HG02642 (cell line): ENCODE measurements around the gene RYR3.

Experiments
- ATAC-seq: cut with Tn5 transposase; IDR thresholded peaks from one replicate; pipeline ENCODE4 v1.9.1; 2021; ENCODE audit warnings: mild to moderate bottlenecking; ENCODE audit not compliant: unreplicated experiment, poor library complexity

RYR3 gene

DNA sequence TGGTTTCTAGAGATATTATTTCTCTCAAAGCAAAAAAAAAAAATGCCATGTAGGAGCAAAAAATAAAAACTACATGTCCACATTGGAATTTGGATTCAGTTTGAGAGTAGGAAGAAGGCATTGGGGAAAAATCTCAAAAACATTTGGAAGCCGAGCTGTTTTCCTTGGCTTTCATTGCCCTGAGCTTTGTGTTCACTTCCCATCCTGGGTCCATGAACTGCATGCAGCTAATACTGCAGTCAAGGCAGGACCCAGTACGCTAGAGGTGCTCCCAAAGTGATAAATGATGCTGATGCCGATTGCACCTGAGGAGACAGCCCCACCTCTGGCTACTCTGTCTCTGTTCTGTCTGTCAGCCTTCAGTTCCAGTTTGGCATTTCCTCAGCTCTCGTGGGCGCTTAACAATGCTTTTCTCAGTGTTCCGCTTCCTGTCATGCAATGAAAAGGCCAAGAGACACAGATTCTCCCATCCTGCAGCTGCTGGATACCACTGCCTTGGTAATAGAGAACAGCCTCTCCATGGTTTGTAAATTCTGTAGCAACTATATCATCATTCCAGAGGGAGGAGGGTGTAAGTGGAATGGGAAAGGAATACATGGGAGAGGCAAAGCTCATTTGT lies 181.8 kb downstream of the RYR3 start:
- no peak for ATAC-seq

DNA sequence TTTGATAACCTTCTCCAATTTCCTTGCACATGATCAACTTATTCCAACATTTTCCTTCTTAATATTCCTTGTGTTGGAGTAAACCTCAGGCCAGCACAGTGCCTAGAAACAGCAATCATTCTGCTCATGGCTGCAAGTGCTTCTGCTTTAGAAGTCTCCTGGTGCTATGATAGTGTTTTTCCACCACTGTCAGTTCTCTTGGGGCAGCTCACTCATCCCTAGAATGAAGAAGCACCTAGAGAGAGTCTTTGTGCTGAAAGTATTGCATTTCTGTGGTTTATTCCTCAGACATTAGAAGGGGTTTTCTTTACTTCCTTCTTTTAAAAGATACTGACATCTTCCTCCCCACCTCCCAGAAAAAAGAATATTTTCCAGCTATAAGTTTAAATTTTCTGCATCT lies 183.5 kb downstream of the RYR3 start:
- ATAC-seq, result no peak

DNA sequence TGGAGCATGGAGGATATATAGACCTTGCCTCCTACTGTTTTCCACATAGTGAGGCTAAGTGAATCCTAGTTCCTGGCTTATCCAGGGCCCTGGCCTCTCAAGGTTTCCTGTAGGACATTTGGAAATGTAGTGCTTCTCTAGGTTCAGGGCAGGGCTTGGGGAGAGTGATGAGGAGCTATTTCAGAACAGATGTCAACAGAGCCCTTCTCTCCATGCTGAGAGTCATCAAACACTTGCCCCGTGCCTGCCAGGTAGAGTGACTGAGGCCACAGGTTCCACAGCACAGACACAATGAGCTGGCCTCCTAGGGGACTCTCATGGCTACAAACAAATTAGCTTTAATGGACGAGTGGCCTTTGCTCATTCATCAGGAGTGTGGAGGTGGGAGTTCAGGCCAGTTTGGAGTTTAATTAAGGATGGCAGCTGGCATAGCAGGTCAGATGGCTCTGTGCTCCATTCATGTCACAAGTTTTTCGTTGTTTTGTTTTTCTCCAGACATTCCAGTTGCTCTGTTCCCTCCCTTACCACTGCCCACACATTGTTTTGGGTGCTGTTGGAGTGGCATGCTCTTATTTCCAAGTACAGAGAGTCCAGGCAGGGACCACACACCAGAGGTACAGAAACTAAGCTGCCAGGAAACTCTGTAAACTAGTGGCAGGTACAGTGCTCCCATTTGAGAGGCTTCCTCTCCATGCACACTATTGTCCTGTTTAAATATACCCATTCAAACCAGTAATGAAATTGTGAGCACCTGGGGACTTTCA lies 189.8 kb downstream of the RYR3 start:
- no peak for ATAC-seq

DNA sequence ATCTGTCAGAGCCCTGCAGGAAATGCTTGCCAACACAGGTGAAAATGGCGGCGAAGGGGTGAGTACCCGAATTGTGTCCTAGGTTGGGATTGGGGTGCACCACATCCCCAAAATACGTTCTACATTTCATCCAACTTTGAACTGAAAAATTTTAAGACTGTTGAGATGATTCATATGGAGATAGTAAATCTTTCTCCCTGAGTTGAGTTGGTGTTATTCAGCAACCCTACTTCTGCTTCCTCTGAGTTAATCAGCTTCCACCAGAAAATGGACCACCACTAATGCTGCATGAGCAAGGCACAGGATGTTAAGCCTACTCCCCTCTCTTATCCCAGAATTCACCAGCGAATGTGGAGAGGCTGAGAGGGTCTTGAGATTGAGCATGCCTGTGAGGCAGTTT lies 192.9 kb downstream of the RYR3 start:
- no peak for ATAC-seq

DNA sequence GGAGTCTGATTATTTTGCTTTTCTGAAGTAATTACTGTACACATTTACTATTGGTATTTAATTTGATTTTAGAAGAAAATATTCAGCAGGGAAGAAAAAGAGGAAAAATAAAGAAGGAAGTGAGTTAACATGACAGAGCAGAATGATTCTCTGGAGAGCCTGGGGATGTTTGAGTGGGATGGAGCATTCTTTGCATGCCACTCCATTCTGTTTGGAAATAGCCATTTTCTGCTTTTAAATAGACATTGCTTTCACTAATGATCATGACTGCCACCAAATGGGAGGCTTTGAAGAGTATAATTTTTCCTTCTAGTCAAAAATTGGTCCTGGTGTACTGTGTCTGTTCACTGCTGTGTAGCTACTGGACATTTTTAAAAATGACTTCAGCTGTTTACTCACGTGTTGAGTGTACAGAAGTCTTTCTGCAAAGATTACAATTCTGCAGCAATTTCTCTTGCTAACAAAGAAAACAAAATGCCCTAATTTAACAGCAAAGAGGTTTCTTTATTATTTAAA lies 196.1 kb downstream of the RYR3 start:
- ATAC-seq, result no peak

DNA sequence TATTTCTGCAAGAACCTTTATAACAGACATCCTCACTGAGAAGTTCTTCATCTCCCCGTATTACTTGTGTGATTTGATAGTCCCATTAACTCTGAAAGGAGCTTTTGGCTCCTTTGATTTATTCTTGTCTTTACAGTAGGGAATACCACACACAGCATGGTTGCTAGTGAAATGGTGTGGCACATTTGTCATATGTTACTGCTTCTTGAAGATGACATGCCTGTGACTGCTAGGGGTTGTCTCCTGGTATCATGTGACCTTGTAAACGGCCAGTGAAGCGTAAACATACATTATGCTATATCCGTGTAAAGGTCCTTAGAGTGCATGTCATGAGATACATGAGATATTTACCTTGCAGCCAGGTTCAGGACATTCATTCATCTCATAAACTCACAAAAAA lies 197.9 kb downstream of the RYR3 start:
- ATAC-seq, result no peak

DNA sequence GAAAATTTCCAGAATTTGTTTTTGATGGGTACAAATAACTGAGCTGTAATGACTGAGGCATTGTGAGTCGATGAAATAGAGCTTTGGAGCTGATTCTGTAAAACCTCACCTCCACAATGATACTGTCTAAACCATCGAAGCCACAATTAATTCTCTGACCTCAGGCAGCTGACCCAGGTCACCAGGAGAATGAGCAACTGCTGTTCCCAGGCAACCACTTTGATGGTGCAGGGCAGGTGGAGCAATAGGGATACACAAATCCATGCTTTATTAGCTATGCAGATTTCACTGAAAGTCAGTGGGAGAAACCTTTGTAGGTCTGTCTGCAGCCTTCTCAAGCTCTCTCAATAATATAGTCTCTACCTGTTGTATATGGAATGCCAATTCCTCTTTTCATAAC lies 204.4 kb downstream of the RYR3 start:
- no peak for ATAC-seq

DNA sequence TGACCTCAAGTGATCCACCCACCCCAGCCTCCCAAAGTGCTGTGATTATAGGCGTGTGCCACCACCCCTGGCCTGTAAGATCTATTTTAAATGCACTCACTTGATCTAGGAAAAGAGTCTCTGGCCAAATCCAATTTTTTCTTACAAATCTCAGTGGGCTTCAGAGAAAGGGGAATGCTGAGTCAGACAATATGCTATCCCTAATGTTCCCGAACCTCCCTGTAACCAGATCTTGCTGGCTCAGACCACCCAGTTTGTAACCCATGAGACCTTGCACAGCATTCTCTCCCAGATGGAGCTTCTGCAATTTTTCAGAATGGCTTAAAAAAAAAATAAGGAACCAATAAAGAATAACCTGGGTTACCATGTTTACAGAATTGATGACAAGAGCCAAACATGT lies 205.8 kb downstream of the RYR3 start:
- ATAC-seq, result no peak

DNA sequence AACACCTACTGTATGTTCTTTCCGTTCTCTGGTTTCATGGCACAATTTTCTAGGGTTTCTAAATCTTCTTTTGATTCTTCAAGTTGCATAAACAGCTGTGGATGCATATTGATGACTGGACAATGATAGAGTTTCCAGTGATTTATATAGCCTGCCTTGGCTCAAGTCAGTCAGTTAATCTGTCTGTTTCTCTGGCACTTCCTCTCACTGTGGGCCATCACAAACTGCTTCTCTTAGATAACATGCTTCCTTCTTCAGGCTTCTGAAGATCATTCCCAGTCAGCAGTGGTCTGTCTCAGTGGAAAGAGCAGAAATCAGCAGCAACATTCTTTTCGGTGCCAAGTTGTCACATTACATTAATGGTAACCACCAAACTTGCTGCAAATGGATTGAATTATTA lies 207.2 kb downstream of the RYR3 start:
- ATAC-seq, result no peak

DNA sequence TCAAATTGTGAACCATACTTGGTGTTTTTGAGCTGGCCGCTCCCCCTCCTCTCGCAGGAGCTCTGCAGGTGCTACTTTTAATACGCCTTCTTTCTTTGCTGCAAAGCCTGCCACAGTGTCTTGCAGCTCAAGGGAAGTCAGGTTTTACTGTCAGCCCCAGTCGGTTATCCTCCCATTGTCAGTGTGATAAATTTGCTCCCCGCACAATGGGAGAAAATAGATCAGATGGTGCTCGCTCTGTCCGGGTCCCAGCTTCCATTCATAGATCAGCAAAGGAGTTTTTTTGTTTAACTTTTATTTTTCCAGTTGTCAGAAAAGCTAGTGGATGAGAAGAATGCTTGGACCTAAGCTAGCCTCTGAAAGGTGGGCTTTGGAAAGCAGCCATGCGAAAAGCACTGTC lies 207.7 kb downstream of the RYR3 start:
- no peak for ATAC-seq

DNA sequence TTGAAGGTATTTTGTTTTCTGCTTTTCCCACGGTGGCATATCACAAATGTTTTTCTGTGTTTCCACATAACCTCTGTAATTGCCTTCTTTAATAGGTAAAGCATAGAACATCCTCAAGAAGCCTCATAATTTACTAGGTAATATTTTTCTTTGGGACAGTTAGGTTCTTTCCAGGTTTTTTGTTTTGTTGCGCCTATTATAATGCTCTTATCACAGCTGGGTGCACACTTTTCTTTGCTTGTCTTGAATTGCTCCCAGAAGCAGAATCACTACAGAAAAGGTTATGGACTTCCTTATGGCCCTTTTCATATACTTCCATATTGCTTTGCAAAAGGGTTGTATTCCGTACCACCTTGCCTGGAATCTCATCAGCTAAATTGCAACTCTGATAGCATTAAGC lies 213.5 kb downstream of the RYR3 start:
- no peak for ATAC-seq

DNA sequence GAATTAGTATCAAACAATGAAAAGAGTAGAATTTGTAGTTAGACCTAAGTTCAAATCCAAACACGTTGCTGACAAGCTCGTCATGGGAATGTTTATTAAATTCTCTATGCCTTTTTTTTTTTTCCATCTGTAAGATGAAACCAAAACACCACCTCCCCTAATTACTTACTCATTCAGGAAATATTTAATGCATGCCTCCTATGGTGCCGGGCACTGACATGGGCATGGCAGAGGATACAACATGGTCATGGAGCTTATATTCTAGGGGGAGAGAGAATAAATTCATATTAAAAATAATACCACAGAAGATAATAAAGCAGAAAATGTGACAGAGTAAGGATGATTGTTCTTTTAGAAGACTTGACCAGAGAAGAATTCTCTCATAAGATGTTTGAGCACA lies 215.8 kb downstream of the RYR3 start:
- ATAC-seq, result no peak

DNA sequence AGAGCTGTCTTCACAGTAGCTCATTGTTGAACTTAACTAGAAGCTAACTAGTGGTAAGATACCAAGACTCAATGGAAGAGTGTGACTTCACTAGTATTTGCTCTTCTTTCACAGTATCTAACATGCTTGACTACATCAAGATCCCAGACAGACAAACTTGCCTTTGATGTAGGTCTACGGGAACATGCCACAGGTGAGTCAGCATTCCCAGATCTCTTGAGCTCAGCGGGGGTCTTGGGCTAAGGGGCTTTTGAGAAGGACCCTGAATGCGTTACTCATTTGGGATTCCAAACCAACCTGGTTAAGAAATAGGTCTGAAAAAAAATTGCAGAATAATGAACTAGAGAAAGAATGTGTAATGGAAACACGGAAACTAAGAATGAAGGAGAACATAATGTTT lies 222.4 kb downstream of the RYR3 start:
- ATAC-seq, result no peak

DNA sequence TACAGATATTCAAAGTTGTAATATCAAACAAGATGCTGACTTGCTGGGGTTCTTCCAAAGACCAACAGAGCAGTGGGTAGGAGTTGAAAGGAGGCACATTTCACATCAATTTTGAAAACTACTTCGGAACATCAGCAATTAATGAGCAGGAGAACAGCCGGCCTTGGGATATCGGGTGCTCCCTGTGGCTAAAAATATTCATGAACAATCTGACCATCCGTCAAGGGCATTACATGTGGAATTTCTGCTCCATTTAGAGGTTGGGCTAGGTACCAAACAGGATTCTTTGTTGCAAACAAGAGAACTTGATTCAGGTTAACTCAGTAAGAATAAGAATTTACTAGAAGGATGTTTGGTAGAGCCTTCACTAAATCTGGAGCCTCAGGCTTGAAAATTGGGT lies 223.9 kb downstream of the RYR3 start:
- ATAC-seq, result no peak

DNA sequence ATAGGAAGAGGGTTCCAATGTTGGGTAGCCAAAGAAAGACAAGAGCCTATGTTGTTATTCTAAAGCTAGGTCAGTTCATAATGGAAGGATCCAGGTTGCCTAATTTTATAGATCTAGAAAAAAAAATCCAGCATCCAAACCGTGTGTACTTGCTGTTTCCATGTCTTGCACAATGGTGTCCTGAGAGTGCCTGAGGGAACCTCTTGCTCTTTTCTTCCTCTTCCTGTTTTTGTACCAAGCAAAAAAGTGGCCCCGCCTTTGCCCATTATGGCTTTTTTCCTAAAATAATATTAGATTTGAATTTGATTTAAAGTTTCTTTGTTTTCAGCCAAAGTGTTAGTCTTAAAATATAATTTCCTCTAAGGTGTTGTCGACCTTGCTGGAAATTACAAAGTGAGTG lies 224.4 kb downstream of the RYR3 start:
- ATAC-seq, result no peak

DNA sequence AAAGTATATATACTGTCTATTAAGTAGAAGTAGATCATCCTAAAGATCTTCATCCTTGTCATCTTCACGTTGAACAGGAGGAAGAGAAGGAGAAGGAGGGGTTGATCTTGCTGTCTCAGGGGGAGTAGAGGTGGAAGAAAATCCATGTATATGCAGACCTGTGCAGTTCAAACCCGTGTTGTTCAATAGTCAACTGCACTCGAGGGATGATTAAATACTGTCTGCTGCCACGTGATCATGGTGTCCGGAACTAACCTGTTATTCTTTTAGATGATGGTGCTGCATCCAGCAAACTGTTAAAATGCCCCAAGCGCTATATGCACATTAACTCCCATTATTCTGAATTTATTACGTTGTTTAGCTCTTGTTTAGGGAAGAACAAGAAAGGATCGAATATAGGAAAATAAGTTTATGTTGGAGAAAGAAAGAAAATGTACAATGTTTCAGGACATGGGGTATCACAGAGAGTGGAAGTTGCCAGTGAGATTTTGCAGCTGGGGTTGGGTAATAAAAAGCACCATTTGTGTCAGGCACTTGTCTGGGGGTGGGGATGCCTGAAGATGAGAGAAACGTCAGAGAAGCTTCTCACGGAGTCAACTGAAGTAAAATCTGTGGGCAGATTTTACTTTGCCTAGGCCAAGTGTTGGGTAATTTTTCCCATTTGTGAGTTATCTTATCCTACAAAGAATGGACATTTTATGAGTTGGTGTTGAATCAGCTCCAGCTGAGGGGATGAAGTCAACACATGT lies 229.2 kb downstream of the RYR3 start:
- no peak for ATAC-seq

DNA sequence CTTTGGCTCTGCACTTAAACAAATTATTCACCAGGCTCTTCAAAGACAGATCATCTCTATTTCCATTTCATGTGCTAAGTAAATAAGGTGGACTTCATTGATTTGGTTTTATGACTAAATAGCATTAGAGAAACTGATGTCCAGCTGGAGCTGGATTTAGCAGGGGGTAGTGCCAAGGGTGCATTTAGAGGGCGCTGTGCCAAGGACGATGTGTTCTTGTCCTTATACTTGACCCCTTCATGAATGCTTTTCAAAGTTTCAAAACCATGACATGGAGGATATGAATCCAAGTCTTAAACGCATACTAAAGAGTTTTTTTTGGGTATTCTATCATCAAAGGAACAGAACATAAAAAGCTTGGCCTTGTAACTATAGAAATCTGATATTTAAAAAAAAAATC lies 233.2 kb downstream of the RYR3 start:
- no peak for ATAC-seq

DNA sequence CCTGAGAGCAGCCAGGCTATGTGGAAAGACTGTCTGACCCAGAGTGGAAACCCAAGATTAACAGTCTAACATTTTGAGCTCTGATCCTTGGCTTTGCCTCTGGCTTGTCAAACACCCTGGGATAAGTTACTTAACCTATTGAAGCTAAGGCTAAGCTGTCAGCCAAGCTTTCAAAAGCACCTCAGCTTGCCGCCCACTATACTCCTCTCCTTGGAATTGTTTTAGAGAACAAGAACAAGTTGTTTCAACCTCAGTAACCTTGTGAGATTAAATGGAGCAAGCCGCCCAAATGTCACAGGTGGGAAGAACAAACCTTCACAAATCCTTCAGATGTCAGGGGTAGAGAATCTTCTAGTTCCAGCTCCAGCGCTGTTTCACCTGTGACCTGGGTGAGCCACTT lies 235.1 kb downstream of the RYR3 start:
- no peak for ATAC-seq

DNA sequence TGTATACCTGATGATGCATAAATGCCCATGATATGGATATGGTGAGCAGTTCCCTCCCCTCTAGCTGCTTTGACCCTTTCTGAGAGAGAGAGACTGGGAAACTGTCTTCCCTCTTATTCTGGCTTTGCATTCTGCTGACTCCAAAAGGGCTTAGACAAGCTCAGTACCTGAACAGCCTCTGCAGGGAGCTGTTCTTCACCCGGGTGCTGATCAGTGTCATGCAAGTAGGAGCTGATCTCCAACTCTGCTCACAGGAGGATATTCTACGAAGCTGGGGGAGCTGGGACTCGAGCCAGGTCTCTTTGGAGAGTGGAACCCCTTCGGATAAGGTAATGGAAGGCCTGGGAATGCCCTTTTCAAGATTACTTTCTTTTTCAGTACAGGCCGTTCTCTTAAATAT lies 237.1 kb downstream of the RYR3 start:
- ATAC-seq, result no peak

DNA sequence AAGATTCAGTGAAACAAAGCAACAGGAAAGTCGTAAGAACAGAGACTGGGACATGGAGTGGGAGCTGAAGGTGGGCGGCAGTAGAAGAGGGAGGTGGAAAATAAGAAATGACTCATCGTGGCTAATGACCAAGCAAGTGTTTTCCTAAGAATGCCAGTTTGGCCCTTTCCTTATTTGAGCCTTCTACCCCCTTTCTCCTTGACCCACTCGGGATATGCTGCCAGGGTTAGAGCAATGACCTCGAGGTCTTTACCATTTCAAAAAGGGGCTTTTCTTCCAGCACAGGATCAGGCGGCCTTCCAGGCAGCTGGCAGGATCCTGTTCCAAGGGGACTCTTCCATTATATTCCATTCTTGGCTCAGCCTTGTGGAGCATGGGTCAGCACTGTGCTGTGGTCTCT lies 241.1 kb downstream of the RYR3 start:
- ATAC-seq, result no peak

DNA sequence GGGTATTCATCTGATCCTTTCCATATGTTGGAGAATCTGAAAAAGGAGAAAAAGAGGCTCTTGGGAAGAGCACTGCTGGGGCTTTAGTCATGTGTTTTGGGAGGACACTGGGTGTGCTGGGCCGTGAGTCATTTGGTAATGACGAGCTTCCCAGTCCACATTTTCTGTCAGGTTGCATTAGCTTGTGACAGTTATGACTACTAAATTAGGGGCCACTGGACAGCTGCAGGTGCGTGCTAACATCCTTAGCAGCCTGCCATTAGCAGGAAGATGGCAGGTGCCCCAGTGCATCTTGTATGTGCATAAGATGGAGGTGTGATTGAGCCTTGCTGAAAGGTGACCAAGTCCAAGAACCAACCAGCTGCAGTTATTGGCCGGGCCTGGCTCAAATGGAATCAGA lies 242.4 kb downstream of the RYR3 start:
- no peak for ATAC-seq
